K562 (cell line): ENCODE data around the gene ARPC1A. TPM values are rescaled to one million over a fixed set of nuclear protein-coding genes. Genes with fewer than 3 reads are reported as not detected.
A peak's percentile ranks its signal among the peaks of the same experiment; 100 is the strongest.

Experiments
- CBFB ChIP-seq: sonication (generic); formaldehyde crosslinking; IDR thresholded peaks from 2 replicates; pipeline ENCODE4 v1.4.0; 2020; ENCODE audit warnings: mild to moderate bottlenecking, missing genetic modification reagents
- HLTF ChIP-seq: fragments of 450-650 bp; IDR thresholded peaks from 2 replicates; pipeline ENCODE4 v1.6.1; 2016
- MTF1 ChIP-seq: fragments of 250-450 bp; sonication (Bioruptor Pico); IDR thresholded peaks from 2 replicates; pipeline ENCODE4 v1.9.0; 2021; ENCODE audit warnings: moderate library complexity, mild to moderate bottlenecking, inconsistent platforms, borderline replicate concordance
- MYNN ChIP-seq, 2 experiments: sonication (generic); formaldehyde crosslinking in 1 of 2; IDR thresholded peaks; 2 replicates each; pipeline versions ENCODE4 v1.5.0 to v1.6.1; 2016 to 2020; ENCODE audit warnings: antibody characterized with exemption in 1 of 2, missing genetic modification reagents in 1 of 2
- NBN ChIP-seq: fragments of 450-650 bp; IDR thresholded peaks from 2 replicates; pipeline ENCODE4 v1.6.1; 2016; ENCODE audit warnings: low read depth, mild to moderate bottlenecking
- NR2C1 ChIP-seq, 2 experiments: fragments of 450-650 bp; IDR thresholded peaks; 2 replicates each; pipeline ENCODE4 v1.6.1; 2017; ENCODE audit warnings: mild to moderate bottlenecking in 2 of 2, antibody characterized with exemption in 1 of 2, inconsistent platforms in 1 of 2, missing compliant biosample characterization in 1 of 2, missing genetic modification characterization in 1 of 2
- PTBP1 ChIP-seq: fragments of 200-400 bp; formaldehyde crosslinking; IDR thresholded peaks from 2 replicates; pipeline ENCODE4 v1.6.1; 2017; ENCODE audit warnings: low read depth, low read length
- RHOXF2B ChIP-seq: fragments of 250-450 bp; sonication (Bioruptor Pico); conservative IDR thresholded peaks from 2 replicates; pipeline ENCODE4 v1.5.1; 2021
- SAFB ChIP-seq: fragments of 200-400 bp; formaldehyde crosslinking; IDR thresholded peaks from 2 replicates; pipeline ENCODE4 v1.6.1; 2017; ENCODE audit warnings: low read depth, low read length, borderline replicate concordance
- STAT5A ChIP-seq: IDR thresholded peaks from 2 replicates; pipeline ENCODE4 v1.6.1; 2012; ENCODE audit warnings: low read length, inconsistent platforms, borderline replicate concordance
- ZBTB40 ChIP-seq, 2 experiments: fragments of 450-650 bp in 1 of 2; sonication (generic) in 1 of 2; formaldehyde crosslinking in 1 of 2; IDR thresholded peaks; 2 replicates each; pipeline versions ENCODE4 v1.7.1 to v1.9.0; 2016 to 2022; ENCODE audit warnings: inconsistent platforms in 1 of 2, mild to moderate bottlenecking in 1 of 2, missing genetic modification reagents in 1 of 2
- ZC3H4 ChIP-seq: sonication (generic); formaldehyde crosslinking; IDR thresholded peaks from 2 replicates; pipeline ENCODE4 v1.9.0; 2021; ENCODE audit warnings: missing genetic modification reagents, borderline replicate concordance
- ZNF398 ChIP-seq: fragments of 250-450 bp; sonication (Bioruptor Pico); IDR thresholded peaks from 2 replicates; pipeline ENCODE4 v1.8.0; 2021; ENCODE audit warnings: moderate library complexity, mild to moderate bottlenecking, inconsistent platforms
- ZNF695 ChIP-seq: fragments of 450-650 bp; formaldehyde crosslinking; IDR thresholded peaks from 2 replicates; pipeline ENCODE4 v1.4.0; 2020; ENCODE audit warnings: mild to moderate bottlenecking, moderate library complexity
- ZSCAN32 ChIP-seq: fragments of 450-650 bp; formaldehyde crosslinking; IDR thresholded peaks from 2 replicates; pipeline ENCODE4 v1.4.0; 2020; ENCODE audit warnings: mild to moderate bottlenecking, moderate library complexity
- polyA plus RNA-seq, 8 experiments: library from polyadenylated mRNA; depleted of rRNA in 4 of 8; stranded (reverse) in 5 of 8; unstranded in 3 of 8; fragments of >200 nt; fragmentation: Nextera tagmentation in 2 of 8; fragmentation: Illumina TruSeq in 1 of 8; extraction: Ambion mirVana in 2 of 8; extraction: Trizol in 1 of 8; gene quantifications; 2 replicates each; pipeline versions ENCODE4 v1.2.1 to v1.2.3, GENCODE V29; 2011 to 2014; ENCODE audit warnings: inconsistent platforms in 1 of 8, missing spikeins in 1 of 8
- total RNA-seq, 7 experiments: library from RNA; depleted of rRNA in 6 of 7; stranded (reverse); fragments of >200 nt in 6 of 7; fragmentation: Illumina TruSeq in 2 of 7; extraction: Trizol in 2 of 7; gene quantifications; 2 replicates each; pipeline versions ENCODE4 v1.2.1 to v1.2.3, GENCODE V29; 2011 to 2021; ENCODE audit warnings: low replicate concordance in 1 of 7

The ARPC1A gene
- total and polyA plus RNA-seq, 9 of the 15 experiments (the other 6 are each of a cell fraction or from before 2014, with no cell fraction given): 39.5 to 151 (median 86.1) TPM

- TF ChIP-seq ZBTB40 (IDR thresholded peaks at IDR 0.05) (no peak), ZBTB40 (CRISPR knock-in tag; IDR thresholded peaks at IDR 0.05) (no peak), HLTF (peak; percentile 77), ZC3H4 (CRISPR knock-in tag) (no peak), CBFB (no peak), SAFB (no peak), NR2C1 (IDR thresholded peaks at IDR 0.05) (no peak), NR2C1 (tag; IDR thresholded peaks at IDR 0.05) (no peak), ZNF398 (no peak), ZSCAN32 (CRISPR knock-in tag) (no peak), RHOXF2B (no peak), MTF1 (CRISPR knock-in tag) (no peak), ZNF695 (CRISPR knock-in tag) (no peak), NBN (peak; percentile 75), MYNN (IDR thresholded peaks at IDR 0.05) (no peak), MYNN (CRISPR knock-in tag; IDR thresholded peaks at IDR 0.05) (no peak), STAT5A (peak; percentile 83), PTBP1 (no peak)
These were observed 44.2 kb downstream of the ARPC1A start (continued) for GRCh38 chr7:99369767-99370391.
